Thyroid gland (tissue), 4 donors: ENCODE data around the gene EDC3.

ENCODE experiments used
- POLR2A ChIP-seq, 2 donors: fragments of 450-650 bp; IDR thresholded peaks; one replicate each; pipeline ENCODE4 v1.6.1; 2017; ENCODE audit warnings: antibody characterized with exemption in 2 of 2, mild to moderate bottlenecking in 2 of 2, moderate library complexity in 1 of 2
- TF ChIP-seq, protein P1 (sequence below), 6 experiments: fragments of 200-600 bp in 3 of 6; fragments of 450-650 bp in 3 of 6; sonication (generic) in 3 of 6; IDR thresholded peaks; one replicate each; pipeline ENCODE4 v1.5.1; 2016 to 2019; ENCODE audit warnings: antibody characterized with exemption in 6 of 6, mild to moderate bottlenecking in 2 of 6, inconsistent platforms in 1 of 6, moderate library complexity in 1 of 6

DNA sequence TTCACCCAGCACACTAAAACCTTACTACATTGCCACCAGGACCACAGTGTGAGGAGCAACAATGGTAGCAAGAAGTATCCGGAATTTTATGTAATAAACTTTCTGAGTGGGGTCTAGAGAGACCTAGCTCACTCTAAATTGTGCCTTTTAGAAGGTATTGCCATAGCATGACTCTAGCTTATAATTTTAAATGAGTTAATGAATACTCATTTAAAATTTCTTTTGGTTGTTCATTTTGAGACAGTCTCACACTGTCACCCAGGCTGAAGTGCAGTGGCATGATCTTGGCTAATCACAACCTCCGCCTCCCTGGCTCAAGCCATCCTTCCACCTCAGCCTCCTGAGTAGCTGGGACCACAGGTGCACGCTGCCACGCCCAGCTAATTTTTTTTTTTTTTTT, 26.2 kb downstream of the EDC3 start:
- TF ChIP-seq, protein P1, sequence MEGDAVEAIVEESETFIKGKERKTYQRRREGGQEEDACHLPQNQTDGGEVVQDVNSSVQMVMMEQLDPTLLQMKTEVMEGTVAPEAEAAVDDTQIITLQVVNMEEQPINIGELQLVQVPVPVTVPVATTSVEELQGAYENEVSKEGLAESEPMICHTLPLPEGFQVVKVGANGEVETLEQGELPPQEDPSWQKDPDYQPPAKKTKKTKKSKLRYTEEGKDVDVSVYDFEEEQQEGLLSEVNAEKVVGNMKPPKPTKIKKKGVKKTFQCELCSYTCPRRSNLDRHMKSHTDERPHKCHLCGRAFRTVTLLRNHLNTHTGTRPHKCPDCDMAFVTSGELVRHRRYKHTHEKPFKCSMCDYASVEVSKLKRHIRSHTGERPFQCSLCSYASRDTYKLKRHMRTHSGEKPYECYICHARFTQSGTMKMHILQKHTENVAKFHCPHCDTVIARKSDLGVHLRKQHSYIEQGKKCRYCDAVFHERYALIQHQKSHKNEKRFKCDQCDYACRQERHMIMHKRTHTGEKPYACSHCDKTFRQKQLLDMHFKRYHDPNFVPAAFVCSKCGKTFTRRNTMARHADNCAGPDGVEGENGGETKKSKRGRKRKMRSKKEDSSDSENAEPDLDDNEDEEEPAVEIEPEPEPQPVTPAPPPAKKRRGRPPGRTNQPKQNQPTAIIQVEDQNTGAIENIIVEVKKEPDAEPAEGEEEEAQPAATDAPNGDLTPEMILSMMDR (IDR thresholded peaks at IDR 0.05), result no peak
- no peak for TF ChIP-seq POLR2A (IDR thresholded peaks at IDR 0.05)
